Omental fat pad (tissue), 4 donors: Measurements from ENCODE around the gene DGCR8. TPM values are rescaled to one million over a fixed set of nuclear protein-coding genes. Genes with fewer than 3 reads are reported as not detected.
A peak's percentile ranks its signal among the peaks of the same experiment; 100 is the strongest.

ENCODE experiments used
- ATAC-seq: fragments of 150-250 bp; one replicate; pipeline ENCODE4 v1.9.1; 2016; ENCODE audit warnings: mild to moderate bottlenecking, moderate library complexity; ENCODE audit not compliant: low FRiP score
- DNase-seq: peaks from one replicate; pipeline ENCODE4 v3.0.0-alpha.2; 2019; ENCODE audit warnings: low spot score
- total RNA-seq, 4 donors: library from RNA; depleted of rRNA; stranded (reverse); fragments of >200 nt; gene quantifications; one replicate each; pipeline ENCODE4 v1.1.0, GENCODE V29; 2016
- TF ChIP-seq, protein P1 (sequence below), 3 donors: fragments of 450-650 bp; IDR thresholded peaks; one replicate each; pipeline ENCODE4 v1.5.1; 2016 to 2017; ENCODE audit warnings: antibody characterized with exemption in 3 of 3, mild to moderate bottlenecking in 3 of 3, moderate library complexity in 2 of 3

The DGCR8 gene
- total RNA-seq, 4 donors from 2014 or later, result 16.9 to 33.5 (median 24.1) TPM

DNA sequence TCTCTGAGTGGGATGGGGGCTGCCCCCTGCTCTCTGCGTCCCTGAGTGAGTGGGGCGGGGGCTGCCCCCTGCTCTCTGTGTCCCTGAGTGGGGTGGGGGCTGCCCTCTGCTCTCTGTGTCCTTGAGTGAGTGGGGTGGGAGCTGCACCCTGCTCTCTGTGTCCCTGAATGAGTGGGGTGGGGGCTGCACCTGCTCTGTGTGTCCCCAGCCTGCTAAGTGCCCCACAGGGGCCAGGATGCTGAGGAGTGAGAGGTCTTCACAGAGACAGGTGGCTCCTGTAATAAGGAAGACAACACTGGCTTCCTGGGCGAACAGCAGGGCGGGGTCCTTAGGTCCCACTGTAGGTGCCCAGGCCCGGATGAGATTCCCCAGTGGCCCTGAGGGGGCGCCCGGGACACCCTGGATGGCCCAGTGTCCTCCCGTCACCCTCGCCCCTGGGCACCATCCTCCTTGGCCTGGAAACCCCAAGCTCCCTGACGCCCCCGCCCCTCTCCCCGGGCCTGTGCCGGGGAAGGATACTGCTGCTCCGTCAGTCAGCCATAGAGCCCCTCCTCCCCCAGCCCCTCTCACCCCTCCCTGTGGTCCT is 74.7 kb downstream of the DGCR8 start:
- TF ChIP-seq, protein P1, sequence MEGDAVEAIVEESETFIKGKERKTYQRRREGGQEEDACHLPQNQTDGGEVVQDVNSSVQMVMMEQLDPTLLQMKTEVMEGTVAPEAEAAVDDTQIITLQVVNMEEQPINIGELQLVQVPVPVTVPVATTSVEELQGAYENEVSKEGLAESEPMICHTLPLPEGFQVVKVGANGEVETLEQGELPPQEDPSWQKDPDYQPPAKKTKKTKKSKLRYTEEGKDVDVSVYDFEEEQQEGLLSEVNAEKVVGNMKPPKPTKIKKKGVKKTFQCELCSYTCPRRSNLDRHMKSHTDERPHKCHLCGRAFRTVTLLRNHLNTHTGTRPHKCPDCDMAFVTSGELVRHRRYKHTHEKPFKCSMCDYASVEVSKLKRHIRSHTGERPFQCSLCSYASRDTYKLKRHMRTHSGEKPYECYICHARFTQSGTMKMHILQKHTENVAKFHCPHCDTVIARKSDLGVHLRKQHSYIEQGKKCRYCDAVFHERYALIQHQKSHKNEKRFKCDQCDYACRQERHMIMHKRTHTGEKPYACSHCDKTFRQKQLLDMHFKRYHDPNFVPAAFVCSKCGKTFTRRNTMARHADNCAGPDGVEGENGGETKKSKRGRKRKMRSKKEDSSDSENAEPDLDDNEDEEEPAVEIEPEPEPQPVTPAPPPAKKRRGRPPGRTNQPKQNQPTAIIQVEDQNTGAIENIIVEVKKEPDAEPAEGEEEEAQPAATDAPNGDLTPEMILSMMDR (IDR thresholded peaks at IDR 0.05), result no peak
- ATAC-seq, result no peak

DNA sequence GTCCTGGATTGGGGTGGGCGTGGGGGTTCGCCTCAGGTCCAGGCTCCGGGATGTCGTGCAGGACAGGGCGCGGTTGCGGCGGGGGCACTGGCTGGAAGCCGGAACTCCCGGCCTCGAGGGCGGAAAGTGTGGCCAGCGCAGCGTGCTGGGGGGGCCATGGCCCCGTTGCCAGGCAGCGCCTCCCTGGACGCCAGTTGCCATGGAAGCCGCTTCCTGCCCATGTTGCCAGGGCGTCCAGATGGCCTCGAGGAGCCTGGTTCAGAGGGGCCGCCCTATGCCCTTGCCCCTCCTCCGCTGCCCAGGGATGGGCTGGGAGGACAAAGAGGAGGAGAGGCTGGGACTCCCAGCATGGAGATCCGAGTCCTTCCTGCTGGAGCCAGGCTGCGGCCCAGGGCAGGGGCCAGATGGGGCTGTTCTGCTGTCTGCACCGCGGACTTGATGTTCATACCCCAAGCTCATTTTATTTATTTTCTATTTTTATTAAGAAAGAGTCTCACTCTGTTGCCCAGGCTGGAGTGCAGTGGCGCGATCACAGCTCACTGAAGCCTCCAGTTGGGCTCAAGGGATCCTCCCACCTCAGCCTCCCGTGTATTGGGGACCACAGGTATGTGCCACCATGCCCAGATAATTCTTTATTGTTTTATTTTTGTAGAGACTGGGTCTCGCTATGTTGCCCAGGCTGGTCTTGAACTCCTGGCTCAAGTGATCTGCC is 75.4 kb downstream of the DGCR8 start:
- ATAC-seq, result no peak
- no peak for DNase-seq
- TF ChIP-seq, protein P1 (IDR thresholded peaks at IDR 0.05), result no peak

More for the DNA sequence above, 74.7 kb downstream of the DGCR8 start:
- DNase-seq, result no peak

DNA sequence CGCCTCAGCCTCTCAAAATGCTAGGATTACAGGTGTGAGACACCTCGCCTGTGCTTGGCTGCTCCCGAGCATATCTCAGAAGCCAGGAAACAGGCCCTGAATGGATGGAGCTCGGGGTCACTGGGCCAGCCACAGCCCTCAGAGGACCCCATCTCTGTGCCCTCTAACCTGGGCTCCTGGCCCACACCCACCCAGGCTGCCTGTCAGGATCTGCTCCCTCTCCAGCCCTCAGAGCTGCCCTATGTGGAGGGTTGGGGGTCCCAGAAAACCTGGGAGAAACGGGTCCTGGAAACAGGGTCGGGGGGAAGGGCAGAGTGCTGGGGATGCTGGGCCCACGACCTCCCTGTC is 76.0 kb downstream of the DGCR8 start:
- no peak for DNase-seq
- TF ChIP-seq, protein P1 (IDR thresholded peaks at IDR 0.05), result no peak
- no peak for ATAC-seq

DNA sequence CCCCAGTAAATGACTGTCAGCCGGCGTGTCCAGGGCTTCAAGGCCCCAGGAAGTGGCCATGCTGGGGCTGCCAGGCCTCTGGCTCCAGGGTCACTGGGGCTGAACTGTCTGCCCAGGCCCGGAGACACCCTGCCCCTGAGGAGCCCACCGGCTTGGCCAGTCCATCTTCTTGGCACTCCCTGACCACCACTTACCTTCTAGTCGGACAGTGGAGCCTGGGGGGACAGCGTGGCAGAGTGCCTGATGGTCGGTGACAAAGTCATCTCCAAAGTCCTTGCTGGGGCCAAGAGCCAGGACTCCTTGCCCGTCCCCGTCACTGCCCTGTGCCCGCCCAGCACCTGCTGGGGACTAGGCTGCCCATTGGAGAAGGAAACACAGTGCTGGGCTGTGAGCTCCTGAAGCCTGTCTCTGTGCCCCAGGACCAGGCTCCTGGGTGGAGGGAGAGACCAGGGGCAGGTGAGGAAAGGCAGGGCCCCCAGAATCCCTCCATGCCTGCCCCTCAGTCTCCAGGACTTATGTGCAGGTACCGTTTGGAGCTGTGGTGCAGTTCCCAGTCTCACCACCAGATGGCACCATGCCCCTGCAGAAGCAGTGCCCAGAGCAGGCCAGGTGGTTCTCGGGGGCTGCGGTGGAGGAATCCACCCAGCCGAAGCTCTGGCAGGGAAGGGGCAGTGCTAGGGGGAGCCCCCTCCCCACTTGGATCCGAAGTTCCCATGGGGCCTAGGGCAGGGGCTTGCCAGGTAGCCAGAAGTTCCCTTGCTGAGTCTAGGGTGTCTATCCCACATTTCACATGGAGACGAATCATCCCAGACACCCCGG is 76.8 kb downstream of the DGCR8 start:
- peak; percentile 71 for ATAC-seq
- DNase-seq, result peak; percentile 99

DNA sequence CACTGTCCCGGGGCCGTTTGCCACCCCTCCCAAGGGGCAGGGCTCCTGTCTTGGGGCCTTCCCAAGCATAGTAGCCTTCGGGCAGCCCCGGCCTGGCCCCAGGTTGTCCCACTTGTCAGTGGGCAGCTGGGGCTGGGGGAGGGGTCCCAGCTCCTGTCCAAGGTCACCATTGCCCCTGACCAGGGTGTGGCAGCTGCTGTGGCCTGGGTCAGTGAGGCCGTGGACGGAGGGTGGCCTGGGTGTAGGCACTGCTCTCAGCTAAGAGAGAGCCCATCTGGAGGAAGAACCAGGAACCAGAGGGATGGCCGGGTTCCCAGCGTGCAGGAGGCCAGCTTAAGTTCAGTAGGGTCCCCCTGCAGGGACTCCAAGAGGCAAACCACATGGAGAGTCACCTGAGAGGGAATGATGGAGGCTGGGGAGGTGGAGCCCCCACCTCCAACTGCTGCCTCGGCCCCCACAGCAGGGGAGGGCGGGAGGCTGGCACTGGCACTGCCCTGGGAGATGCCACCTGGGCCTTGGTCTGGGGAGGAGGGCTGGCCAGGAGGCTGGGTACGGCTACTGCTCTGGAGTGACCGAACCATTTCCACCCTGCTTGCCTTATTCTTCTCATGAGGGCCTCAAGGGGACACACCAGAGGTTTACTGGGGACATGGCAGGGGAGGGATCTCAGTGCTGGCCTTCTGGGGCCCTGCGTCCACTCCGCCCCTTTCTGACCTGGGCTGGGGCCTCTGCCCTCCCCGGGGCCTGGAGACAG is 77.6 kb downstream of the DGCR8 start:
- DNase-seq, result no peak
- ATAC-seq, result peak; percentile 3
- TF ChIP-seq, protein P1 (IDR thresholded peaks at IDR 0.05), result no peak

More for the DNA sequence above, 76.8 kb downstream of the DGCR8 start:
- TF ChIP-seq, protein P1 (IDR thresholded peaks at IDR 0.05), result peak in 2 of 3 donors; percentile 97 to 100

DNA sequence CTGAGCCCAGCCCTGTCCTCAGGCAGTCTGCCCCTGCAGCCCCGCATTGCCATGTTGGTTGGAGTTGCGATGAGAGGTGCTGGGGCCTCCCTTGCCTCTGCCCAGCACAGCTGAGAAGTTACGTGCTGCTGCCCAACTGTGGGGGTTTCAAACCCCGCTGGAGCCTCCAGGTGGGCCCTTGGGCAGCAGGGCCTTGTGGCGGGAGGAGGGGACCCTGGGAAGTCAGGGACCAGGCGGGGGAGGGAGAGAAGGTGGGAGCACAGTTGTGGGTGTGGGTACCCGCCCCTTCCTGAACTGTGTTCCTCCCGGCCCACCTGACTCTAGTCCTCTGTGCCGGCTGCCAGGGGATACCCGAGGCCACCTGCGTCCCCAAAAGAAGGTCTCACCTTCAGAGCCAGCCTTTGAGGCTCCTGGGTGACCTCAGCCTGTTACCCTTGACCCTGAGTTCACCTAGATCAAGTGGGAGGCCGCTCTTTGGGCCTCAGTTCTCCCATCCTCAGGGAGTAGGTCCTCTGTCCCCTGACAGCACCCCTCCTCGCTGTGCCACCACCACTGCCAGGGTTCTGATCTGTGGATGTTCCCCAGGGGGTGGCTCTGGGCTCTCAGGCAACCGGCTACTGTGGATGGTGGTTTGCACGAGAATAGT is 78.5 kb downstream of the DGCR8 start:
- DNase-seq, result no peak
- TF ChIP-seq, protein P1 (IDR thresholded peaks at IDR 0.05), result no peak
- no peak for ATAC-seq
